B cell (primary cell): Measurements from ENCODE around the gene PTPN23. TPM values are rescaled to one million over a fixed set of nuclear protein-coding genes. Genes with fewer than 3 reads are reported as not detected.

ENCODE experiments used
- ATAC-seq: fragments of 200-7000 bp; cut with Tn5 transposase; one replicate; pipeline ENCODE4 v1.10.0; 2021; ENCODE audit warnings: low read depth, mild to moderate bottlenecking, moderate number of reproducible peaks, moderate library complexity
- CTCF ChIA-PET: fragments of 350-600 bp; sonication (Branson Sonifier 250); formaldehyde crosslinking; loops from one replicate; lab custom pipeline; 2021; ENCODE audit warnings: antibody characterized with exemption, inconsistent platforms; lab: Charles Lee
- POLR2A ChIA-PET: fragments of 350-600 bp; sonication (Branson Sonifier 250); formaldehyde crosslinking; loops from one replicate; lab custom pipeline; 2021; ENCODE audit warnings: antibody characterized with exemption; lab: Charles Lee
- DNase-seq: peaks from one replicate; pipeline ENCODE4 v3.0.0; 2013
- H2AFZ ChIP-seq: 2 replicates; pipeline ENCODE4 v1.6.1; 2012; ENCODE audit warnings: mild to moderate bottlenecking, low read depth, low read length; ENCODE audit not compliant: insufficient read depth, poor library complexity, severe bottlenecking
- H3K27ac ChIP-seq, 2 donors: 1 replicate in 1 of 2; 2 replicates in 1 of 2; pipeline ENCODE4 v1.5.1; 2012 to 2013; ENCODE audit warnings: low read length in 2 of 2, mild to moderate bottlenecking in 2 of 2, moderate library complexity in 1 of 2
- H3K27me3 ChIP-seq, 4 experiments: fragments of 200-600 bp in 1 of 4; sonication (generic) in 1 of 4; replicated peaks in 1 of 4; 1 replicate in 2 of 4; 2 replicates in 2 of 4; pipeline versions ENCODE4 v1.6.1 to v1.7.0; 2013 to 2016; ENCODE audit warnings: low read length in 3 of 4, mild to moderate bottlenecking in 2 of 4, mixed read lengths in 1 of 4, moderate library complexity in 1 of 4; ENCODE audit not compliant: insufficient read depth in 4 of 4, control insufficient read depth in 3 of 4; ENCODE audit errors: control extremely low read depth in 1 of 4
- H3K36me3 ChIP-seq, 2 experiments: replicated peaks in 1 of 2; 1 replicate in 1 of 2; 2 replicates in 1 of 2; pipeline versions ENCODE4 v1.6.1 to v1.7.1; 2013; ENCODE audit warnings: low read length in 1 of 2; ENCODE audit not compliant: insufficient read depth in 2 of 2, control insufficient read depth in 1 of 2; ENCODE audit errors: control extremely low read depth in 1 of 2, extremely low read depth in 1 of 2
- H3K4me1 ChIP-seq, 2 donors: fragments of 200-600 bp in 1 of 2; sonication (generic) in 1 of 2; 1 replicate in 1 of 2; 2 replicates in 1 of 2; pipeline versions ENCODE4 v1.5.1 to v1.6.1; 2013 to 2017; ENCODE audit warnings: low read length in 2 of 2; ENCODE audit not compliant: control insufficient read depth in 2 of 2, insufficient read depth in 2 of 2
- H3K4me2 ChIP-seq: replicated peaks from 2 replicates; pipeline ENCODE3; 2012; ENCODE audit warnings: mild to moderate bottlenecking, low read depth, low read length; ENCODE audit not compliant: poor library complexity, severe bottlenecking
- H3K4me3 ChIP-seq, 5 experiments: fragments of 200-600 bp in 1 of 5; sonication (generic) in 1 of 5; 1 replicate in 3 of 5; 2 replicates in 2 of 5; pipeline versions ENCODE4 v1.5.1 to v1.7.0; 2011 to 2016; ENCODE audit warnings: low read length in 4 of 5, mild to moderate bottlenecking in 4 of 5, low read depth in 2 of 5, control low read depth in 1 of 5, moderate library complexity in 1 of 5; ENCODE audit not compliant: insufficient read depth in 1 of 5; ENCODE audit errors: control extremely low read depth in 1 of 5, extremely low read depth in 1 of 5
- H3K79me2 ChIP-seq: fragments of 200-600 bp; sonication (generic); one replicate; pipeline ENCODE4 v1.6.0; 2016; ENCODE audit warnings: low read length; ENCODE audit not compliant: control insufficient read depth, insufficient read depth
- H3K9ac ChIP-seq: fragments of 200-600 bp; sonication (generic); 2 replicates; pipeline ENCODE4 v1.6.1; 2017; ENCODE audit warnings: mild to moderate bottlenecking, low read length, moderate library complexity
- H3K9me3 ChIP-seq, 3 donors: one replicate each; pipeline versions ENCODE4 v1.6.1 to v1.7.1; 2013; ENCODE audit warnings: low read length in 2 of 3; ENCODE audit not compliant: control insufficient read depth in 2 of 3, insufficient read depth in 1 of 3; ENCODE audit errors: control extremely low read depth in 1 of 3
- H4K20me1 ChIP-seq: 2 replicates; pipeline ENCODE4 v1.6.0; 2012; ENCODE audit warnings: mild to moderate bottlenecking, low read length; ENCODE audit not compliant: insufficient read depth, control insufficient read depth, poor library complexity, severe bottlenecking
- H3K27ac Mint-ChIP-seq: one replicate; pipeline ENCODE4 v1.8.0; 2021; ENCODE audit warnings: mixed read lengths
- H3K27me3 Mint-ChIP-seq: one replicate; pipeline ENCODE4 v1.8.0; 2021; ENCODE audit warnings: mixed read lengths
- H3K4me1 Mint-ChIP-seq: one replicate; pipeline ENCODE4 v1.8.0; 2021; ENCODE audit warnings: mixed read lengths
- H3K4me3 Mint-ChIP-seq: one replicate; pipeline ENCODE4 v1.8.0; 2021; ENCODE audit warnings: mixed read lengths
- H3K9me3 Mint-ChIP-seq: one replicate; pipeline ENCODE4 v1.8.0; 2022; ENCODE audit warnings: mixed read lengths; ENCODE audit not compliant: insufficient read depth
- EZH2 ChIP-seq: IDR thresholded peaks from 2 replicates; pipeline ENCODE4 v1.6.1; 2012; ENCODE audit warnings: borderline replicate concordance, low read depth, mild to moderate bottlenecking, moderate library complexity, low read length; ENCODE audit not compliant: insufficient read depth, poor library complexity, severe bottlenecking
- WGBS: methylation state at CpG from one replicate; pipeline ENCODE4 v1.1.5; 2013; ENCODE audit warnings: missing lambda C conversion rate; ENCODE audit not compliant: insufficient coverage; 5-methylcytosine and 5-hydroxymethylcytosine counted together
- intact Hi-C: fragments of 100-400 bp; cut with micrococcal nuclease; formaldehyde crosslinking; loops from one replicate; pipeline ENCODE4 v1.10.0; 2022
- polyA plus RNA-seq: library from polyadenylated mRNA; depleted of rRNA; stranded (reverse); fragments of >200 nt; gene quantifications from 2 replicates; pipeline ENCODE4 v1.2.3, GENCODE V29; 2012
- total RNA-seq, 2 donors: library from RNA; stranded (reverse); fragments of 120-200 nt in 1 of 2; gene quantifications; 1 replicate in 1 of 2; 2 replicates in 1 of 2; pipeline versions ENCODE4 v1.2.3 to v1.2.4, GENCODE V29; 2013 to 2022
- TF ChIP-seq, protein P1 (sequence below): fragments of 200-600 bp; IDR thresholded peaks from one replicate; pipeline ENCODE4 v1.8.0; 2022; ENCODE audit warnings: antibody characterized with exemption, mild to moderate bottlenecking

The PTPN23 gene
- total and polyA plus RNA-seq, 2 donors (not counting 1 experiment from before 2014, with no cell fraction given): 21.3 to 68.8 TPM

- no peaks in the 10 kb centered on the region for H3K9me3 ChIP-seq
- H3K4me1 Mint-ChIP-seq: peaks cover 13% of the 10 kb centered on the region
- no peaks in the 10 kb centered on the region for H3K79me2 ChIP-seq
- no peak for TF ChIP-seq EZH2
- TF ChIP-seq, protein P1, sequence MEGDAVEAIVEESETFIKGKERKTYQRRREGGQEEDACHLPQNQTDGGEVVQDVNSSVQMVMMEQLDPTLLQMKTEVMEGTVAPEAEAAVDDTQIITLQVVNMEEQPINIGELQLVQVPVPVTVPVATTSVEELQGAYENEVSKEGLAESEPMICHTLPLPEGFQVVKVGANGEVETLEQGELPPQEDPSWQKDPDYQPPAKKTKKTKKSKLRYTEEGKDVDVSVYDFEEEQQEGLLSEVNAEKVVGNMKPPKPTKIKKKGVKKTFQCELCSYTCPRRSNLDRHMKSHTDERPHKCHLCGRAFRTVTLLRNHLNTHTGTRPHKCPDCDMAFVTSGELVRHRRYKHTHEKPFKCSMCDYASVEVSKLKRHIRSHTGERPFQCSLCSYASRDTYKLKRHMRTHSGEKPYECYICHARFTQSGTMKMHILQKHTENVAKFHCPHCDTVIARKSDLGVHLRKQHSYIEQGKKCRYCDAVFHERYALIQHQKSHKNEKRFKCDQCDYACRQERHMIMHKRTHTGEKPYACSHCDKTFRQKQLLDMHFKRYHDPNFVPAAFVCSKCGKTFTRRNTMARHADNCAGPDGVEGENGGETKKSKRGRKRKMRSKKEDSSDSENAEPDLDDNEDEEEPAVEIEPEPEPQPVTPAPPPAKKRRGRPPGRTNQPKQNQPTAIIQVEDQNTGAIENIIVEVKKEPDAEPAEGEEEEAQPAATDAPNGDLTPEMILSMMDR: no peak
- H3K4me3 ChIP-seq: no peak overlapping the region
- ChIA-PET POLR2A (no interaction called here), CTCF (interaction anchor here (0.8 to 1.0 kb wide), 2 partner anchors 9 to 11 kb away, joined by 3 read pairs; no protein-coding TSS in a partner anchor)
- H4K20me1 ChIP-seq: peaks cover 10% of the 10 kb centered on the region
- 95% methylated on average over 3 of the region's 15 CpGs for WGBS
- H3K9ac ChIP-seq: no peak overlapping the region
- no peak for ATAC-seq
- no peak overlapping the region for H3K27ac ChIP-seq
- H3K4me2 ChIP-seq: no peak overlapping the region
- H3K36me3 ChIP-seq: peaks cover 0 to 67% of the 10 kb centered on the region in 2 experiments
- H3K27me3 ChIP-seq: no peaks in the 10 kb centered on the region
- no peak overlapping the region for H2AFZ ChIP-seq
- H3K27ac Mint-ChIP-seq: no peak overlapping the region
- H3K4me3 Mint-ChIP-seq: no peak overlapping the region
- H3K27me3 Mint-ChIP-seq: no peaks in the 10 kb centered on the region
- no peak for DNase-seq
- H3K4me1 ChIP-seq: peaks cover 11 to 12% of the 10 kb centered on the region in 2 donors
- intact Hi-C loops: loop anchor here (5.0 kb wide), 1 partner anchor 378 kb away; the partner anchor contains the start of gene DHX30
- H3K9me3 Mint-ChIP-seq: no peaks in the 10 kb centered on the region
Measured at GRCh38 chr3:47424434-47425382, 43.9 kb downstream of the PTPN23 start.

DNA sequence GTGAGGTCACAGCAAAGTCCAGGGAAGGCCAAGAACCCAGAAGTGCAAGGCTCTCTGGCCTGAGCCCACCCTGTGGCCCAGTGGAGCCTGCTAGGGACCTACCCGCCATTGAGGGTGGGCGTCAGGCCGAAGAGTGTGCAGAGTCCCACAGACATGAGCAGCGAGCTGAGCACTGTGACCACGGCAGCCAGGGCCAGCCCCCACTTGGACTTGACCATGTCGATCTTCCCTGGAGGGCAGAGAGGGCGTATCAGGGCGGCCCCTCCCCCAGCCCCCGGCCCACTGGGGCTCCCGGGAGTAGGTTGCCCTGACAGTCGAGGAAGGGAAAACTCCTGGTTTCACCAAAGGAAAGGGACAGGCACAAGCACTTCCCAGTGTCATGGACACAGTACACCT, 44.6 kb downstream of the PTPN23 start:
- no peak overlapping the region for H2AFZ ChIP-seq
- no peak overlapping the region for H3K27ac ChIP-seq
- H3K4me3 ChIP-seq: no peak overlapping the region
- intact Hi-C loops: no loop called here
- no peak overlapping the region for H3K4me2 ChIP-seq
- Mint-ChIP-seq H3K4me1 (peaks cover 13% of the 10 kb centered on the region), H3K9me3 (no peaks in the 10 kb centered on the region), H3K4me3 (no peak overlapping the region), H3K27me3 (no peaks in the 10 kb centered on the region), H3K27ac (no peak overlapping the region)
- POLR2A ChIA-PET: no interaction called here
- CTCF ChIA-PET: interaction anchor here (0.8 kb wide), 1 partner anchor 10 kb away, joined by 3 read pairs; no protein-coding TSS in a partner anchor
- no peak for DNase-seq
- no peaks in the 10 kb centered on the region for H3K9me3 ChIP-seq
- H3K9ac ChIP-seq: no peak overlapping the region
- no peaks in the 10 kb centered on the region for H3K27me3 ChIP-seq
- TF ChIP-seq, protein P1: no peak
- TF ChIP-seq EZH2: no peak
- peaks cover 3% of the 10 kb centered on the region for H4K20me1 ChIP-seq
- WGBS: 96% methylated on average over 11 of the region's 11 CpGs
- no peak for ATAC-seq
- peaks cover 0 to 64% of the 10 kb centered on the region in 2 experiments for H3K36me3 ChIP-seq
- H3K4me1 ChIP-seq: peaks cover 11 to 12% of the 10 kb centered on the region in 2 donors
- H3K79me2 ChIP-seq: no peaks in the 10 kb centered on the region
